NCI-H446 treated with DMSO at 0.1 percent for 48 hours (cell line): ENCODE results near the gene NRXN3.

ENCODE experiments used
- DNase-seq: peaks from one replicate; lab custom pipeline; 2025; lab: John Stamatoyannopoulos, UW

The NRXN3 gene

DNA sequence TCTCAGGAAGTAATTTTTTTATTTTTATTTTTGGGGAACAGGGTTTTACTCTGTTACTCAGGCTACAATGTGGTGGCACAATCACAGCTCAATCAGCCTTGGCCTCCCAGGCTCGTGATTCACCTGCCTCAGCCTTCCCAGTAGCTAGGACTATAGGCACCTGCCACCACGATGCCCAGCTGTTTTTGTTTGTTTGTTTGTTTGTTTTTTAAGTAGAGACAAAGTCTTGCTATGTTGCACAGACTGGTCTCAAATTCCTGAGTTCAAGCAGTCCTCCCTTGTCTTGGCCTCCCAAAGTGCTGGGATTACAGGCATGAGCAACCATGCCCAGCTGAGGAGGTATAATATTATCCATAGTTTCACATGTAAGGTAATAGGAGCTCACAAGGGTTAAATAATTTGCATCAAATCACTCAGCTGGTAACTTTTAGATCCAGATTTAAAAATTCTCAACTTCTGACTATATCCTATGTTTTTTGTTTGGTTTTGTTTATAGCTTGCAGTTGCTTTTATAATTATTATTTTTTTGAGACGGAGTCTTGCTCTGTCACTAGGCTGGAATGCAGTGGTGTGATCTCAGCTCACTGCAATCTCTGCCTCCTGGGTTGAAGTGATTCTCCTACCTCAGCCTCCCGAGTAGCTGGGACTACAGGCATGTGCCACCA is 1411.9 kb downstream of the NRXN3 start:
- DNase-seq, result no peak

DNA sequence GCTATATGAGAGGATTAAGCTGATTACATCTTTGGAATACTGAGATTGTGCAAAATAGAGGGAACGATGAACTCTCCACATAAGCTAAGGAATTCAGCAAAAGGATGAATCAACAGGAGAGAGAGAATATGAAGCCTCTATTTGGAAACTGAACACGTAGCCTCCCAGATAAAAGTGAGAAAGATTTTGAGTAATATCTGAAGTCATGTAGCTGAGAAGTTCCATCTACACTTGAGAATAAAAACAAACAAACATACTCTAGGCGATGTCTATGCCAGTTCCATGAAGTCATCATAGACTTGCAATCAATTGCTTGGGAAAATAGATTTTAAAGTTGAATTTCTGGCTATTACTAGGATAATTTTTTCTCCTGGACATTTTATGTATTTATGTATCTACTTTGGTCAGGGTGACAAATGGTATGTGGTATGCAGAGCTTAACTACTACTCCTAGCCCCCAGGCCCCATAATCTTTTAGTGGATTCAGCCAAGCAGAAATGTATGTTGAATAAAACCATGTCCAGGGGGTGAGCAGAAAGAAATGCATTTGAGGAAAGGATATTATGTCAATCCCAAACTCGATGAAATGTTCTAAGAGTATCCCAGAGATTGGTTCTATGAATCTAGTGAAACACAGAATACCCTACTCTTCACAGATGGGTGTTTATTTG is 1413.7 kb downstream of the NRXN3 start:
- no peak for DNase-seq

DNA sequence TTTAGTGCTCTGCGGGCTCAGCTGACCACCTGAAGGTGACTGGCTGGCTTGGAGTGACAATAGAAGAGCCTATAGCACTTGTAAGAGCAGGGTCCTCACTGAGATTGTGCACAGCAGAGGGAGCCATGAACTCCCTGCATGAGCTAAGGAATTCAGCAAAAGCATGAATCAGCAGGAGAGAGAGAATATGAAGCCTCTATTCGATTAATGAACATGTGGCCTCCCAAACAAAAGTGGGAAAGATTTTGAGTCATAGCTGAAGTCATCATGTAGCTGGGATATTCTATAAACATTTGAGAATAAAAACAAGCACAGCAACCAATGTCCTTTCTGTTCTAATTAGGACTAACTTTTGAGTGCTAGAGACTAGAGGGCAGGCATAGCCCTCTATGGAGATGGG is 1414.5 kb downstream of the NRXN3 start:
- DNase-seq, result peak; percentile 50

DNA sequence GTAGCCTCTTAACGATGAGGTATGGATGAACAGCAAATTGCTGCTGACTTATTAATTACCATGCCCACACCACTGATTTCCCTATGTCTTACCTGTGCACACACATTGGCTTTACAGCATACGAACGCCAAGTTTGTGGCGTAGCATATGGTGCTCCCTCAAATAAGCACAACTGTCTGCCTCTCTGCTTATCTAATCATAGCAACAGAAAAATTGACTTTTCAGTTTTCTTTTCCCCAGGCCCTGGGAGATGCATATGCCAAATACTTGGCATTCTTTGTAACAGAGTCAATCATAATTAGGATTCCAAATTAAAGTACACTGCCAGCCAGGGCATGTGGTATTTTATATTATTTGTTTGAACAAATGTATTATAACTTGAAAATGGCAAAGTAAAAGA is 1415.7 kb downstream of the NRXN3 start:
- DNase-seq, result peak; percentile 66

DNA sequence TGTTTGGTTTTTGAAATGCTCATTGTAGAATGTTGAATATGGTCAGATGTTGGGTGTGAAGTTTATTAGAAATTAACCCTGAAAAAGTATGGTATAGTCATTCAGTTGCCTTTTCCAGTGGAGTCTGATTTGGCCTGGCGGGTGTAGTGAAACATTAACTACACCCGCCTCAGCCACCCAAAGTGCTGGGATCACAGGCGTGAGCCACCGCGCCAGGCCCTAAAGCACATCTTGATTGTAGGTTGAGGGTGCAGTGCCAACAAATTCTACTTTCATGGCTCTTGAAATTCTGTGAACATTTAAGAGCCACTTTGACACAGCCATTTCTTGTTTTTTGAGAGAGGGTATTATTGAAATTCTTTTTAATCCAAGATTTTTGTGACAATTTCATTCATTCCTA is 1416.2 kb downstream of the NRXN3 start:
- DNase-seq, result peak; percentile 47

DNA sequence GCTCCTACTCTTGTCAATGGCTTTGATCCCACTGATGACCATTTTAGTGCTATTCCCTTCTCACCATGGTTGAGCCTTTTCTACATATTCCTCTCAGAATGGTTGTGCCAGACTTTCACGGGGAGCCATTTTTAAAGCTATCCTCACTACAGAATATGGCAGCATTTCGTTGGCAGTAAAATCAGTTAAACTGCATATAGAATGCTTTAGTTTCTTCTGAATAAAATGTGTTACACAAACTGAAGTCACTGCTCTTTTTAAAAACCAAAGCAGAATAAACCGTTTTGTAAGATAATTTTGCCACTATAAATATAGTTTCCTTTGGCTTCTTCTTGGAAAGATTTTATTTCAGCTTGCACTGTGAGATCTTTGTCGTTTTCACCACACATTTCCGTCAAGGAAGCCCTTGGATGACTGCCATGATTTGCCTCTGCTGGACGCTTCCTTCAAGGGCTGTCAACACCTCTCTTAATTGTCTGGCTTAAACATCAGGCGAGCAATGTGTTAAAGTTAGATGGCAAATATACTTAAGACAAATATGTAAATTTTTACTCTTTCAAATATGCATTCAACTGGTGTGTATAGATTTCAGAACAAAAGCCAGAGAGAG is 1416.9 kb downstream of the NRXN3 start:
- peak; percentile 82 for DNase-seq

DNA sequence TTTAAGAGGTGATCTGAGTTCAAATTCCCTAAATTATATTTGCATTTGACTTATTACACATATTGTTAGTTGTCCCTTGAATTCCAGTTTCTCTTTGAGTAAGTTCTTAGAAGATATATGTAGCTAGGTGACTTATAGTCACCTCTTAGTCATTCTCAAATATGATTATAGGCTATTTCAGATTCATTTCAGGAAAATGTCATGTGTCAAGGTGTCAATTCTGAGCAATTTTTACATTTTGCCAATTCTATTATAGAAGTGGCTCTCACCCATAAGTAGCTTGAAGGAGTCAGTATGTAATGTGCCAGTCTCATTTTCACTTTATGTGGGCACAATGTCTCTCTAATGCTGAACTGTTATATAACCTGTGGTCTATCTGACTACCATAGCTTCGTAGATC is 1417.7 kb downstream of the NRXN3 start:
- DNase-seq, result no peak

DNA sequence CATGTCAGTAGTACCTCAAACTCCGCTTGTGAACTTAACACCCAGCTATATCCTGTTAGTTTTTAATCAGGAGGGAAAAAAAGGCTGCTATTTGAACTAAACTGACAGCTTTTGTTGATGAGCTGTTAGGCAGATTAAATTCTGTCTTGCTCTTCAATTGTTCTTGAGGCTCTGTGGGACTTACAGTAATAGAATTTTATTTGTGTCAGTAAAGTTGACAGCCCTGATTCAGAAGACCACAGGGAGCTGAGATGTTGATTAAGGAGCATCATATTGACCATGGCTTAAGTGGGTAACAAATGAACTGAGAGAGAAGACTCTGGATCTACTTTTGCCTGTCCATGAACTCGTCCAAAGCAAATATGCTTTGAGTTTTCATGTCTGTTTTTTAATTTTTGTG is 1418.2 kb downstream of the NRXN3 start:
- DNase-seq, result no peak

DNA sequence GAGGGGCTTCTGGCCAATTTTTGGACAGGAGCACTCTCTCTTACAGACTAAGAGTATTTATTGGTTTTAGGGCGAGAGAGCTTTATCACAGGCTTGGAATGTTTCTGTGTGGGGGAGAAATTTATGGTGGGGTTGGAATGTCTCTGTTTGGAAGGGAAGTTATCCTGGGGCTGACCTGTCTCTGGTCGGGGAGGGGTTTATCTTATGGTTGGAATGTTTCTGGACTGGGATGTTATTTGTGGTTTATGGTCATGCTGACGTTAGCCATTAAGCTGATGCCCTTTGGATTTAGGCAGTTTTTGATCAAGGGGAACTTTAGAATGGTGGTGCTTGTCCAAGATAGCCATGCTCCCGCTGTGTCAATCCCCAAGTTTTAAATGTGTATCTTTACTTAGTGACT is 1426.4 kb downstream of the NRXN3 start:
- DNase-seq, result no peak

DNA sequence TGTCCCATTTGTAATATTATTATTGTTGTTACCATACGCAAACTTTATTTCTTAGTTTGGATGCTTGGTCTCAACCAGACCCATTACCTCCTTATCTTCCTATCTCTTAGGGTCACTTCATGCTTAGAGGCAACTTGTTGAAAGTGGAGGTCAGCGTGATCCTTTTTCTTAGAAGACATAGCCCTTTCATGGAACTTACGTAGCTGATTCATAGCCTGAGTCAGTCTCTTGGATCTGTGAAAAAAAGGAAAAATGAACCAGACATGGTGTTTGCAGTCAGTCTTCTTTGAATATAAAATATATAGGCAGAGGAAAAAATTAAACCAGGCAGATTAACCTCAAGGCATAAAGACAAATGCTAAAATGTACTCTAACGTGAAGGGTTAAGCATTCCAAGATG is 1427.4 kb downstream of the NRXN3 start:
- DNase-seq, result no peak

DNA sequence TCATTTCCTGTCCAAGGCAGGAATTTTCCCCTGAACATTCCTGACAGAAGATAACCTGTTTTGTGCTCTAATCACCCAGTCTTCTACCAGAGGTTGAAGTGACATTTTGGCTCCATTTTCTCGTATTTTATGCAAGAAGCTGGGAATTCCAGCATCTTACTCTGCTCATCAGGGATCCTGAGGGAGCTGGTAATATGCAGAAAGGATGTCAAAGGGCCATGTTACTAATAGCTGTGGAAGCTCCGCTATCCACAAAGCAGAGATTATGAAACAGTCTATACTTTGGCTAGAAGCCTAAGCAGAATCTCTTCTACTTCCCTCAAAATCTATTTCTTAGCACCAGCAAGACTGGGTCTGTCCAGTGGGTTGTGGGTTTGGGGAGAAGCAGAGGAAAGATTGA is 1428.2 kb downstream of the NRXN3 start:
- DNase-seq, result no peak

DNA sequence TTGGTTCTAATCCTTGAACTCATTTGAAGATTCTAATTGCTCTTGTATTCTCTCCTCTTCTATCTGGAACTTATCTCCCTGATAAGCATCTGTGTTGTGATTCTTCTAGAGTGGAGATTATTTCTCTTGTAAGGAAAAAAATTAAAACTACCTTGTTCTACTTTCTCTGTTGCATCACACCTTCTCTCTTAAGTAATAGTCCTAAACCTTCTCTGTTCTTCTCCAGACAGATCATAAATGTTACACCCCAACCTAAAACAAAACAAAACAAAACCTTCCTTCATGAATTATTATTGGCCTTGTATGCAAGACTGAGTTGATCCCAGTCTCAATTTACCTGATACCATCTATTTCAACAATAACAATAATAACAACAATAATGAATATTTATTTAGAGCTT is 1429.1 kb downstream of the NRXN3 start:
- DNase-seq, result no peak

DNA sequence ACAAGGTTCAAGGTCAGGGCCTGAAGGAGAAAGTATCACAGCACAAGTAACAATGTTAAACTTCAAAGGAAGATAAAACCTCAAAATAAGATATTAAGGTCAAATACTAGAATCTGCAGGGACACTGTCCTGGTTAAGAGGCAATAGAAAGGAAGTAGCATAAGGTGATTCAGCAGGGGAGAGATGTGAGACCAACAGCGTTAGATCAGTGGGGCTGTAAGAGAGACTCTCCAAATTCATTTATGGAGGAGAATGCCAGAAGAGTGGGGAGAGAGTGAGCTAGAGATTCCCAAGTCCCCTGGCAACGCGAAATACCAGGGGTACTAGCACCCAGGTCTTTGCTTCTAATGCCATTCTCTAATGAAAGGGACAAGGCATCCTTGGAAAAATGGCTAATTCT is 1430.2 kb downstream of the NRXN3 start:
- no peak for DNase-seq

DNA sequence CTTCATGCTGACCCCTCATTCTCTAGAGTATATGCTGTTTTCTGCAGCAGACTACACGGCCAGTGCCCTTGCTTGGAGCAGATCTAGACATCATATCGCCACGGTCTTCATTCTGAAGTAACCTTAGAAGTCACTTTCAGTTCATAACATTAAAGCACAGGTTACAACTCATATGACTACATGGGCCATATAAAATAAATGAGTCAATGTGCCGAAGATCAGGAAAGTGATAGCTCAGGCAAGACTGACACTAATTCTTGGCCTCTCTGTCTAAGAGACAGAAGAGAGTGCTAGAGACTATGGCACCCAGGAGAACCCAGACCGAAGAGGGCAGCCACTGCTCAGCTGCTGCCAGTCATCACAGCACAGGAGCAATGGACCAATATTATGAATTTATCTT is 1431.4 kb downstream of the NRXN3 start:
- no peak for DNase-seq

DNA sequence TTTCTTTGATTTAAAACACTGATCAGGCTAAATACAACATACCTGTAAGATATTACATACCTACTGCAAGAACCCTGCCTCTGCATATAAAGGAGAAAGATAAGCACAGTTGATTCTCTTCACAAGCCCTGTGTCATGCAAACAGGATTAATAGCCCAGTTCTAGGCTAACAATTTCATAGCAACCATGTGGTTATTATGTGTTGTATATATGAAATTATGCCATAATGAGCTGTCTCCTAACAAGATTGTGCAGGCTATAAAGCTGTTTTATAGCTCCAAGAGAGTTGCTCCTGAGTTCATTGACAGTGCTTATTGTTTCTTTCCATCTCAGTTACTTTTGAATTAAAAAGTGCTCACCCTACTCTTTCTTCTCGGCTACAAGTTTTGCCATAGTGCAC is 1431.9 kb downstream of the NRXN3 start:
- no peak for DNase-seq

DNA sequence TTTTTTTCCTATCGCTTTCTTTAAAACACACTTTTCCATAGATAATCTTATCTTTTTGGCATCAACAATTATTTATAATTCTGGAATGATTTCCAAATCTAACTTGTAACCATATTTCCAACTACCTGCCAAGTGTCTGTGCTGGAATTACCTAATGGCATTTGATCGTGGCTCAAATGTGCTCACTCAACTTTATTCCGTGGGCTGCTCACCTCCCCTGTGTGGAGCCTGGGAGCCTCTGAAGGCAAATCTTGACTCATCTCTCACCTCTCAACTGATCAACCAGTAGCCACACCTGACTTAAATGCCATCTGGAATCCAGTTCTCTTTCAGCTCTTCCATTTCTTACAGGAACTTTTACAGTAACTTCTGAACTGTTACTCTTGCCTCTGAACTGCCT is 1432.6 kb downstream of the NRXN3 start:
- DNase-seq, result no peak

DNA sequence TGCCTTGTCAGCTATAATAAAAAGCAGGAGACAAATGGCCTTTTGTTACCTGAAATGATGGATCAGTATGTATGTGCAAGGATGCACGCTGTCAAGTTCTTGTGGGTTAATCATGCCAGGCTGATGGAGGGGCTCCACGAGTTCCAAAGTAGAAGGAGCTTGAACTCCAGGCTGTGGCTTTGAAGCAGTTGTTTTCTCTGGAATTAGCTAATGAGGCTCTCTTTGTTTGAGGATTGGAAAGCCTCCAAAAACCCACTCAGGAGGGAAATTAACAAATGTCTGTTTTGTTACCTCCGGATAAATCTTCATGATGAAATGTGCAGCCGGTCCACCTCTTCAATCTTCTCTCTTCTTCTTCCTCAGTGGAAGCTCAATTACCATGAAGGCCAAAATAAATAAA is 1435.7 kb downstream of the NRXN3 start:
- DNase-seq, result peak; percentile 93

DNA sequence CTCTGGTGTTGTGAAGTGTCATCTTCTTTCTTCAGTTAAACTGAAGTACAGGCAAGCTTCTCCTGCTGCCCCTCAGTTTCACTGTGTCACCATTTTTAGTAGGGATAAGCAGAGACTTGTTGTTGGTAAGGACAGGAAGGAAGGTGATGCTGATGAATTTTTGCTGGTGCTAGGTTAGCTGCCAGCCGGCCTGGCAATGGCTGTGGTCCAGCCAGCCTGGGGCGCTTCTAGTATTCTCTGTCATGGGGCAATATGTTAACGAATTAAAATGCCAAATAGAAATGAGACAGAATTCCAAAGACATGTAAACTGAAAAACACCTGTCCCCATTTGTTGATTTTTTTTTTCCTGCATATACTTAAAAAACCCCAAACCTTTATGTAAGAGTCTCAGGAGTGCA is 1438.3 kb downstream of the NRXN3 start:
- peak; percentile 84 for DNase-seq

DNA sequence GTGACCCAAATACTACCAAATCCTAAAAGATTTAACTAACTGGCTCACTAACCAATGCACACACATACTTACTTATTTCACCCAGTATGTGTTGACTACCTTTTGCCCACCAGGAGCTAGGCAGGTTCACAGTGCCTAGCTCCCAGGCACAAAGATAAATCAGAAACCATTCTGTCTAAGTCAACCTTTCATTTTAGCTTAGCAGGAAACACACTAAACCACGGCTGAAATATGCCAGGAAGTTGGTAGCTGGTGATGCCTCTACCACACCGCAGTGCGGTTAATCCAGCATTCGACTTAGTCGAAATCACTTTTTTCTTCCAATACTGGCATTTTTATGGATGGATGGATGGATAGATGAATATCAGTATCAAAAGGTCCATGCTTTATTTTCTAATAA is 1443.5 kb downstream of the NRXN3 start:
- DNase-seq, result no peak

DNA sequence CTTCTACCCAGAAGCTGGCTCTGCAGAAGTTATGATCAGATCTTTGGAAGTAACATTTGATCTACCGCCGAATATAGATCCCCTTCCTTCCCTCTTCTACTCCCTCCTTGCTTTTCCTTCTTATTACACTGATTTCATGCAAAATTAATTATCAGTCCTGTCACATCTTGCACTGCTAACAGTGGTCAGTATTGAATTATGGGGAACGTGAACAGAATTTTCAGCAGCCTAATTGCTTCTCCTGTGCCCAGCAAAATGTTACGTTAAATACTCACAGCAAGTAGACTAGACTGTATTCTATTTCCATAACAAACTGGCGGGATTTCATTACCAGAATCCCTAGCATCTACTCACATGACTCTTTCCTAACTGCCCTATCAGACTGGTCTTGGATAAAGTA is 1444.3 kb downstream of the NRXN3 start:
- DNase-seq, result no peak

DNA sequence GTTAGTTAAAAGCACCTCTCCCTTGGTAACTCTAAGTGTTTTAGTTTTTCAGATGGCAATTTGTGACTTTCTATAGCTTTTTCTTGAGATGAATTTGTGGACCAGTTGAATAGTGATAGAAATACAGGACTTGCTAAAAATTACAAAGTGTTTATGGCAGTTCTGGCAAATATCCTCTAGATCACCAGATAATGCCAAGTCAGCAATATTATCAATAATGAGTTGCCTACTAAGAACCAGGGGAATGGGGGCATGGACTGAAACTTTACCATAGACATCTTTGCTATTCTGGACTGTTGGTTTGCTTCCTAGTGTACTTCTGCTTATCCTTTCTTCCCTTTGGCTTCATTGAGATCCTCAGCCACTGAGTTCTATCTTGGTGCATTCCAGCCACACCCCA is 1456.9 kb downstream of the NRXN3 start:
- no peak for DNase-seq

DNA sequence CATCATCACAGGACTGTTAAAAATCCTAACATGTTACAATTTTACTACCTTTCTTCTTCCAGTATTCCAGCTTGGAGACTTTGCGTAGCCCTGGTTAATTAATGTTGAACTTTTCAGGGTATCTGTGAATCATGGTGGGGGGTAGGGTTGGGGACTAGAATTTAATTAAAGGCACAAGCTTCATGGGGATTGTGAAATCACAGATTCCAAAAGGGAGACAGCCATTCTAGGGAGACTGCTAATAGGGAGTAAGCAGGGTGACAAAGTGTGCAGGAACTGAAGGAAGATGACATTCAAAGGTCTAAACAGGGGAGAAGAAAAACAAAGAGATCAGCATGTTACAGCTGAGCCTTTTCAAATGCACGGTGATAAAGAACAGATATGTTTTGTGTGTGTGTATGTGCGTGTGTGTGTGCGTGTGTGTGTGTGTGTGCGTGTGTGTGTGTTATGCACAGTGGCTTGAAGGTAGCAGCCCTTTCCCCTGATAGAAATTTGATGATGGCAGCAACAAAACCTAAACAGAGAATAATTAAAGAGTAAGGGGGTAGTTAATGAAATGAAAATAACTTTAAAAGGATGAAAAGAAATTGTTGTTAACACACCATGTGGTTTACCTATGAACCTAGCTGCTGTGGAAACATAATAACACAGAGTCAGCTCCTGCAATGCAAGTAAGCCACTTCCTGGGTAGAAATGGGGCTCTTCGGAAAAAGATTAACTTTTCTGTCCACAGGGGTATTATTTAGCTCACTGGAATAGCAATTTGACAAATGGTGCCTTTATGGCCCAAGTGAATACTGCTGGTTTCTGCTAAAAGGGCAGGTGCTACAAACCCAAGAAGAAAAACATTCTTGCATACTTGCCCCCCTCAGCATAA is 1459.5 kb downstream of the NRXN3 start:
- no peak for DNase-seq
